Measurements from ENCODE around the gene ITSN1. TPM values are rescaled to one million over a fixed set of nuclear protein-coding genes. Genes with fewer than 3 reads are reported as not detected.

ITSN1 gene
- total RNA-seq, 1 experiment from 2014 or later = 88.5 TPM

GRCh38 chr21:33642896-33643657, 776 bp downstream of the ITSN1 start:
- no peaks in the 10 kb centered on the region for H3K27me3 ChIP-seq (replicated peaks; ENCODE audit: control insufficient read depth, insufficient read depth, low read length)
- ChIA-PET CTCF (no interaction called here), POLR2A (no interaction called here)
- Mint-ChIP-seq H3K4me3 (ENCODE audit: unreplicated experiment) (peak overlapping the region; percentile 75), H3K36me3 (ENCODE audit: insufficient read depth, unreplicated experiment) (peaks cover 25% of the 10 kb centered on the region), H3K27ac (ENCODE audit: unreplicated experiment) (peak overlapping the region; percentile 91), H3K9me3 (ENCODE audit: unreplicated experiment) (no peaks in the 10 kb centered on the region), H3K4me1 (ENCODE audit: low read depth, unreplicated experiment) (peaks cover 12% of the 10 kb centered on the region), H3K27me3 (ENCODE audit: insufficient read depth, unreplicated experiment) (no peaks in the 10 kb centered on the region)
- no peaks in the 10 kb centered on the region for H3K9me3 ChIP-seq
- BruUV-seq (replicated peaks) = no TSS peak
- peak overlapping the region; percentile 86 for H3K4me3 ChIP-seq (ENCODE audit: low read depth, low read length)
- no peaks in the 10 kb centered on the region for H3K36me3 ChIP-seq (ENCODE audit: control insufficient read depth, insufficient read depth, low read length)
- TF ChIP-seq CTCF (IDR thresholded peaks at IDR 0.05; ENCODE audit: insufficient read depth in 1 of 2, low read depth in 1 of 2, low read length in 1 of 2, severe bottlenecking in 1 of 2, unreplicated experiment in 1 of 2) = no peak
- intact Hi-C loops (cut with micrococcal nuclease; ENCODE audit: unreplicated experiment) = loop anchor here (2.0 to 5.0 kb wide), 3 partner anchors 14 to 119 kb away; no protein-coding TSS in a partner anchor
- H3K4me1 ChIP-seq = peaks cover 19% of the 10 kb centered on the region
- peak; percentile 39 to 51 for DNase-seq

- peaks cover 17% of the 10 kb centered on the region for H3K4me1 Mint-ChIP-seq (ENCODE audit: low read depth, unreplicated experiment)
- ChIA-PET POLR2A (no interaction called here), CTCF (no interaction called here)
- Histone ChIP-seq H3K27me3 (replicated peaks; ENCODE audit: control insufficient read depth, insufficient read depth, low read length) (no peaks in the 10 kb centered on the region), H3K4me3 (ENCODE audit: low read depth, low read length) (peak overlapping the region; percentile 86), H3K4me1 (peaks cover 22% of the 10 kb centered on the region), H3K36me3 (ENCODE audit: control insufficient read depth, insufficient read depth, low read length) (no peaks in the 10 kb centered on the region), H3K9me3 (no peaks in the 10 kb centered on the region)
- peak overlapping the region; percentile 75 for H3K4me3 Mint-ChIP-seq (ENCODE audit: unreplicated experiment)
- peaks cover 25% of the 10 kb centered on the region for H3K36me3 Mint-ChIP-seq (ENCODE audit: insufficient read depth, unreplicated experiment)
- no peak for DNase-seq
- peak overlapping the region; percentile 91 for H3K27ac Mint-ChIP-seq (ENCODE audit: unreplicated experiment)
- TSS peak; percentile 42 for BruUV-seq (replicated peaks)
- TF ChIP-seq CTCF (IDR thresholded peaks at IDR 0.05; ENCODE audit: insufficient read depth in 1 of 2, low read depth in 1 of 2, low read length in 1 of 2, severe bottlenecking in 1 of 2, unreplicated experiment in 1 of 2) = no peak
- no peaks in the 10 kb centered on the region for H3K27me3 Mint-ChIP-seq (ENCODE audit: insufficient read depth, unreplicated experiment)
- H3K9me3 Mint-ChIP-seq (ENCODE audit: unreplicated experiment) = no peaks in the 10 kb centered on the region
- intact Hi-C loops (cut with micrococcal nuclease; ENCODE audit: unreplicated experiment) = loop anchor here (2.0 to 5.0 kb wide), 3 partner anchors 13 to 119 kb away; no protein-coding TSS in a partner anchor
Observed at GRCh38 chr21:33643658-33644311, 1.5 kb downstream of the ITSN1 start.

GRCh38 chr21:33644383-33645074, 2.2 kb downstream of the ITSN1 start:
- no peak overlapping the region for H3K4me3 ChIP-seq (ENCODE audit: low read depth, low read length)

More at GRCh38 chr21:33644383-33645074, 2.2 kb downstream of the ITSN1 start:
- Histone ChIP-seq H3K4me1 (peaks cover 29% of the 10 kb centered on the region), H3K36me3 (ENCODE audit: control insufficient read depth, insufficient read depth, low read length) (no peaks in the 10 kb centered on the region), H3K27me3 (replicated peaks; ENCODE audit: control insufficient read depth, insufficient read depth, low read length) (no peaks in the 10 kb centered on the region), H3K9me3 (no peaks in the 10 kb centered on the region)
- Mint-ChIP-seq H3K4me3 (ENCODE audit: unreplicated experiment) (peak overlapping the region; percentile 75), H3K27me3 (ENCODE audit: insufficient read depth, unreplicated experiment) (no peaks in the 10 kb centered on the region), H3K9me3 (ENCODE audit: unreplicated experiment) (no peaks in the 10 kb centered on the region), H3K4me1 (ENCODE audit: low read depth, unreplicated experiment) (peaks cover 21% of the 10 kb centered on the region), H3K27ac (ENCODE audit: unreplicated experiment) (peak overlapping the region; percentile 91), H3K36me3 (ENCODE audit: insufficient read depth, unreplicated experiment) (peaks cover 25% of the 10 kb centered on the region)
- peak; percentile 50 to 59 for DNase-seq
- POLR2A ChIA-PET = interaction anchor here (0.7 to 0.9 kb wide), 2 partner anchors 56 to 73 kb away, joined by 3 to 4 read pairs; partner anchors contain the start of gene DONSON
- CTCF ChIA-PET = interaction anchor here (0.5 to 0.7 kb wide), 2 partner anchors 10 to 331 kb away, joined by 3 to 4 read pairs; no protein-coding TSS in a partner anchor
- BruUV-seq (replicated peaks) = no TSS peak
- no peak for TF ChIP-seq CTCF (IDR thresholded peaks at IDR 0.05; ENCODE audit: insufficient read depth in 1 of 2, low read depth in 1 of 2, low read length in 1 of 2, severe bottlenecking in 1 of 2, unreplicated experiment in 1 of 2)
- intact Hi-C loops (cut with micrococcal nuclease; ENCODE audit: unreplicated experiment) = loop anchor here (5.0 kb wide), 1 partner anchor 118 kb away; no protein-coding TSS in a partner anchor

Measured in Caco-2 (cell line).